Measurements from ENCODE around the gene RBM18.

The RBM18 gene

DNA sequence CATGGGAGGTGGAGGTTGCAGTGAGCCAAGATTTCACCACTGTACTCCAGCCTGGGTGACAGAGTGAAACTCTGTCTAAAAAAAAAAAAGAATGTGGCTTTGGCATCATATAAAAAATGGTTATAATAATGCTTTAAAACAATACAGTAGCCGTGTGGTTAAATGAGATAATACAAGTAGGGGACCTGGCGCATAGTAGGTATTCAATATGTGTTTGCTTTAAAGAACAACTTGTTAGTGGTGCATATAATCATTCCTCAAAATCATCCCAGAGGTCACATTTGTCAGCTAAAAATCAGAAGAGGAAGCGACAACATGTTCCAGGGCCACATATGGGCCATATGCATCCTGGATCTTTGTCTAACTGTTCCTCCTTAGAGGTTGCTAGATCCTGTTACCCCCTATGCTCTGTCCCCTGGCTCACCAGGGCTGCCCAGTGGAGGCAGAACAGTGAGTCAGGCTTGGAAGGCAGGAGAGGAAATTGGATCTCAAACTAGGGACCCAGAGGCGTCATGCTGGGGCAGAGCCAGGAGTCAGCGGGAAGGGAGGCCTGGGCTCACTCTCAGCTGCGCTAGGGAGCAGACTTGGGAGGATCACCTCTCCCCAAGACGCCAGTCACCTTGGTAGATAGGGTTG lies 63.6 kb downstream of the RBM18 start:
- TF ChIP-seq, protein P1, sequence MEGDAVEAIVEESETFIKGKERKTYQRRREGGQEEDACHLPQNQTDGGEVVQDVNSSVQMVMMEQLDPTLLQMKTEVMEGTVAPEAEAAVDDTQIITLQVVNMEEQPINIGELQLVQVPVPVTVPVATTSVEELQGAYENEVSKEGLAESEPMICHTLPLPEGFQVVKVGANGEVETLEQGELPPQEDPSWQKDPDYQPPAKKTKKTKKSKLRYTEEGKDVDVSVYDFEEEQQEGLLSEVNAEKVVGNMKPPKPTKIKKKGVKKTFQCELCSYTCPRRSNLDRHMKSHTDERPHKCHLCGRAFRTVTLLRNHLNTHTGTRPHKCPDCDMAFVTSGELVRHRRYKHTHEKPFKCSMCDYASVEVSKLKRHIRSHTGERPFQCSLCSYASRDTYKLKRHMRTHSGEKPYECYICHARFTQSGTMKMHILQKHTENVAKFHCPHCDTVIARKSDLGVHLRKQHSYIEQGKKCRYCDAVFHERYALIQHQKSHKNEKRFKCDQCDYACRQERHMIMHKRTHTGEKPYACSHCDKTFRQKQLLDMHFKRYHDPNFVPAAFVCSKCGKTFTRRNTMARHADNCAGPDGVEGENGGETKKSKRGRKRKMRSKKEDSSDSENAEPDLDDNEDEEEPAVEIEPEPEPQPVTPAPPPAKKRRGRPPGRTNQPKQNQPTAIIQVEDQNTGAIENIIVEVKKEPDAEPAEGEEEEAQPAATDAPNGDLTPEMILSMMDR (IDR thresholded peaks at IDR 0.05; ENCODE audit: control insufficient read depth, extremely low read depth, insufficient read depth) = no peak
- H3K4me3 ChIP-seq (ENCODE audit: low read depth, low read length) = no peak overlapping the region
- DNase-seq (ENCODE audit: low read depth) = no peak

DNA sequence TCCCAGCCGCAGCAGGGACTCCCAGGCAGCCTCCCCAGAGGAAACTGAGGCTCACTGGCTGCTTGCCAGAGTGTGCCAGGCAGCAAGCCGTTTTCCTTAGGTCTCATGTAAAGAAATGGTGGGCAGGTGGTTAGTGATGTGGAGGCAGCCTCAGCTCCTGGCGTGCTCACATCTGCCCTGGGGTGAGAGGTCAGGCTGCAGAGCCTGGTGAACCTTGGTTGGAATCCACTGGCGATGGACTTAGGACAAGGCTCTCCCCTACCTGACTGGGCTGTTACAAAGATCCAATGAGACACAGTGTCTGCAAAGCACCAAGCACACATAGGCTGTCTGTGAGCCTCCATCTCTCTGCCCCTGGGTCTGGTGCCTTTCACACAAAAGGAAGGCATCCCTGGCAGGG lies 66.8 kb downstream of the RBM18 start:
- no peak for DNase-seq (ENCODE audit: low read depth)
- no peak overlapping the region for H3K4me3 ChIP-seq (ENCODE audit: low read depth, low read length)
- TF ChIP-seq, protein P1 (IDR thresholded peaks at IDR 0.05; ENCODE audit: control insufficient read depth, extremely low read depth, insufficient read depth) = no peak

DNA sequence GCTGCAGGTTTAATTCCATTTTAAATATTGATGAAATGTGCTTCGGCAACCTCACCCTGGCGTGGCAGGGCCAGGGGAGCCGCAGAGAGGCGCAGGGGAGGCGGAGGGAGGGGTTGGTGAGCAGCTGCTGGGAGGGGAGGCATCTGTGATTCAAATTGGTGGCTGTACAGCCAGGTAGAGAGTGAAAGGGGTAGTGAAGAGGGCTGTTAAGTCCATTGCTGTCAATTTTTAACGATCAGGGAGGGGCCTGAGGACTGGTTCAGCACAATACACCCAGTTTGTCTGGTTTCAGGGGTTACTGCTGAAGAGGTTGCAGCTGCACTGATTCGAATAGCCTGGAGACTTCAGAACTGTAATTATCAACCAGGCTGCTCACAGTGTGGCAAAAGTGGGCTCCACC lies 67.2 kb downstream of the RBM18 start:
- no peak for DNase-seq (ENCODE audit: low read depth)
- TF ChIP-seq, protein P1 (IDR thresholded peaks at IDR 0.05; ENCODE audit: control insufficient read depth, extremely low read depth, insufficient read depth) = no peak
- H3K4me3 ChIP-seq (ENCODE audit: low read depth, low read length) = no peak overlapping the region

DNA sequence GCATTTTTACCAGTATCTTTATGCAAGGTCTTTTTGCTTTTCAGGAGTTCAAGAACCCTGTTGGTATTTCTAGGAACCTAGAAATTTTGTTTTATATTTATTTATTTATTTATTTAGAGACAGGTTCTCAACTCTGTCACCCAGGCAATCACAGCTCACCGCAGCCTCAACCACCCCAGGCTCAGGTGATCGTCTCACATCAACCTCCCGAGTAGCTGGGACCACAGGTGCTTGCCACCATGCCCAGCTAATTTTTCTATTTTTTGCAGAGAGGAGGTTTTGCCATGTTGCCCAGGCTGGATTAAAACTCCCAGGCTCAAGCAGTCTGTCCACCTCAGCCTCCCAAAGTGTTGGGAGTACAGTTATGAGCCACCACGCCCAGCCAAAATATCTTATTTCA lies 68.8 kb downstream of the RBM18 start:
- DNase-seq (ENCODE audit: low read depth) = no peak
- H3K4me3 ChIP-seq (ENCODE audit: low read depth, low read length) = no peak overlapping the region
- TF ChIP-seq, protein P1 (IDR thresholded peaks at IDR 0.05; ENCODE audit: control insufficient read depth, extremely low read depth, insufficient read depth) = no peak

DNA sequence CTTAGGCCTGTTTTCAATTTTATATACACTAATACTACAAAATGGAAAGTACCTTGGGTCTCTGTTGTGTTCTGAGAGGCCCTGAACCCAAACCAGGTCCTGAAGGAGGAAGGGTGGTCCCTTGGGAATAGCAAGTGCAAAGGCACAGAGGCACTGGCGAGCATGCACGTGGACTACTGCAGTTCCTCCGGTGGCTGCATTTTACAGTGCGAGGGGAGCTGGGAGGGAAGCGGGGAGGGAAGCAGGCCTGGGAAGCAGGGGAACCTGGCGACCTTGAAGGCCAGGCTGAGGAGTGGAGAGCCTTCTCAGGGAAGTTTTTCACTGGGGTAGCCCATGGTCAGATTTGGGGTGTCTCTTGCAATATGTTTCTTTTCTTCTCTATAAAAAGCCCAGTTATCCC lies 71.0 kb downstream of the RBM18 start:
- H3K4me3 ChIP-seq (ENCODE audit: low read depth, low read length) = no peak overlapping the region
- TF ChIP-seq, protein P1 (IDR thresholded peaks at IDR 0.05; ENCODE audit: control insufficient read depth, extremely low read depth, insufficient read depth) = no peak
- no peak for DNase-seq (ENCODE audit: low read depth)

DNA sequence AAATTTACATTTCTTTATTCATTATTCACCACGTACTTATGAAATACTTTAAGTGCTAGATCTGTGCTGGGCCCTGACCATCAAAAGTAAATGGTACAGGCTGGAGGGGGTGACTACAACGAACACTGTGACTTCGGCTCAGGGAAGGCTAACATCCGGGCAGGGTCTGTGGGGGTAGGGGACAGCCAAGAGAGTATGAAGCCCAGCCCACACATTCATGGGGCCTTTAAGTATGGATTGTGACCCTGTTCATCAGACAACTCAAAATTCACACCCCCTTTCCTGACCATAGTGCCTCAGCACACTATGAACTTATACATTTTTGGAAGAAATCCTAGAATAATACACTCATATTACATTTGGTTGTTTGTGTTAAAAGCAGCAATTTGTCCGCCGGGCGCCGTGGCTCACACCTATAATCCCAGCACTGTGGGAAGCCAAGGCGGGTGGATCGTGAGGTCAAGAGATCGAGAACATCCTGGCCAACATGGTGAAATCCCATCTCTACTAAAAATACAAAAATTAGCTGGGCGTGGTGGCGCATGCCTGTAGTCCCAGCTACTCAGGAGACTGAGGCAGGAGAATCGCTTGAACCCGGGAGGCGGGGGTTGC lies 71.6 kb downstream of the RBM18 start:
- TF ChIP-seq, protein P1 (IDR thresholded peaks at IDR 0.05; ENCODE audit: control insufficient read depth, extremely low read depth, insufficient read depth) = no peak
- DNase-seq (ENCODE audit: low read depth) = no peak
- no peak overlapping the region for H3K4me3 ChIP-seq (ENCODE audit: low read depth, low read length)
